Mesenchymal stem cell (in vitro differentiated cells and primary cell): ENCODE data around the gene PTPN21.

Source experiments
- DNase-seq: peaks from one replicate; pipeline ENCODE4 v3.0.0-alpha.2; 2013
- H2AFZ ChIP-seq: one replicate; pipeline ENCODE4 v1.6.1; 2013; ENCODE audit warnings: low read depth, mild to moderate bottlenecking, control low read depth, inconsistent platforms, low read length, moderate library complexity
- H2AK5ac ChIP-seq: 2 replicates; pipeline ENCODE4 v1.6.1; 2013; ENCODE audit warnings: low read length, moderate library complexity, mild to moderate bottlenecking, inconsistent platforms; ENCODE audit not compliant: severe bottlenecking
- H2BK120ac ChIP-seq: one replicate; pipeline ENCODE4 v1.6.1; 2013; ENCODE audit warnings: low read depth, mild to moderate bottlenecking, inconsistent platforms, low read length, moderate library complexity
- H2BK12ac ChIP-seq, 2 experiments: one replicate each; pipeline ENCODE4 v1.6.1; 2013; ENCODE audit warnings: inconsistent platforms in 2 of 2, low read length in 2 of 2, mild to moderate bottlenecking in 2 of 2, moderate library complexity in 2 of 2, control low read depth in 1 of 2
- H2BK15ac ChIP-seq: one replicate; pipeline ENCODE4 v1.6.1; 2013; ENCODE audit warnings: mild to moderate bottlenecking, low read depth, inconsistent platforms; ENCODE audit not compliant: poor library complexity, severe bottlenecking
- H2BK5ac ChIP-seq: 2 replicates; pipeline ENCODE4 v1.6.1; 2013; ENCODE audit warnings: low read depth, mild to moderate bottlenecking, low read length, control low read depth, inconsistent platforms; ENCODE audit not compliant: poor library complexity, severe bottlenecking
- H3K14ac ChIP-seq, 2 experiments: one replicate each; pipeline ENCODE4 v1.6.1; 2013; ENCODE audit warnings: inconsistent platforms in 2 of 2, low read length in 2 of 2, control low read depth in 1 of 2, mild to moderate bottlenecking in 1 of 2, moderate library complexity in 1 of 2
- H3K18ac ChIP-seq, 2 experiments: one replicate each; pipeline ENCODE4 v1.6.1; 2013; ENCODE audit warnings: inconsistent platforms in 2 of 2, low read length in 2 of 2, control low read depth in 1 of 2, low read depth in 1 of 2, mild to moderate bottlenecking in 1 of 2
- H3K23ac ChIP-seq, 2 experiments: one replicate each; pipeline ENCODE4 v1.6.1; 2013; ENCODE audit warnings: inconsistent platforms in 2 of 2, low read length in 2 of 2, mild to moderate bottlenecking in 2 of 2, moderate library complexity in 2 of 2, control low read depth in 1 of 2
- H3K27ac ChIP-seq: 2 replicates; pipeline ENCODE4 v1.5.1; 2013; ENCODE audit warnings: mild to moderate bottlenecking, moderate library complexity, low read length, control low read depth, inconsistent platforms; ENCODE audit not compliant: poor library complexity, severe bottlenecking
- H3K27me3 ChIP-seq, 2 experiments: 2 replicates each; pipeline versions ENCODE4 v1.6.1 to v1.7.0; 2013; ENCODE audit warnings: low read length in 2 of 2, mild to moderate bottlenecking in 2 of 2, moderate library complexity in 2 of 2, control low read depth in 1 of 2, inconsistent platforms in 1 of 2; ENCODE audit not compliant: control insufficient read depth in 1 of 2, insufficient read depth in 1 of 2
- H3K36me3 ChIP-seq, 2 experiments: 2 replicates each; pipeline versions ENCODE4 v1.6.1 to v1.7.0; 2013; ENCODE audit warnings: low read length in 2 of 2, control low read depth in 1 of 2, inconsistent platforms in 1 of 2, low read depth in 1 of 2, mild to moderate bottlenecking in 1 of 2; ENCODE audit not compliant: insufficient read depth in 2 of 2, control insufficient read depth in 1 of 2
- H3K4ac ChIP-seq, 2 experiments: one replicate each; pipeline ENCODE4 v1.6.1; 2013; ENCODE audit warnings: inconsistent platforms in 2 of 2, low read length in 2 of 2, mild to moderate bottlenecking in 2 of 2, moderate library complexity in 2 of 2, control low read depth in 1 of 2, low read depth in 1 of 2
- H3K4me1 ChIP-seq: 2 replicates; pipeline ENCODE4 v1.6.1; 2013; ENCODE audit warnings: low read depth, low read length, control low read depth; ENCODE audit not compliant: control insufficient read depth, insufficient read depth
- H3K4me2 ChIP-seq: 2 replicates; pipeline ENCODE4 v1.6.1; 2013; ENCODE audit warnings: low read length, mild to moderate bottlenecking, inconsistent platforms; ENCODE audit not compliant: poor library complexity, severe bottlenecking
- H3K4me3 ChIP-seq, 2 experiments: 2 replicates each; pipeline versions ENCODE4 v1.5.1 to v1.7.0; 2013; ENCODE audit warnings: low read length in 2 of 2, mild to moderate bottlenecking in 2 of 2, control low read depth in 1 of 2, low read depth in 1 of 2; ENCODE audit not compliant: insufficient read depth in 1 of 2
- H3K79me1 ChIP-seq: replicated peaks from 2 replicates; pipeline ENCODE4 v1.6.1; 2013; ENCODE audit warnings: mild to moderate bottlenecking, control low read depth, low read length, inconsistent platforms; ENCODE audit not compliant: poor library complexity, severe bottlenecking
- H3K9ac ChIP-seq: 2 replicates; pipeline ENCODE4 v1.7.0; 2013; ENCODE audit warnings: mild to moderate bottlenecking, low read length, moderate library complexity
- H3K9me3 ChIP-seq: 2 replicates; pipeline ENCODE4 v1.7.0; 2013; ENCODE audit warnings: mild to moderate bottlenecking, low read length; ENCODE audit not compliant: control insufficient read depth
- H4K8ac ChIP-seq: one replicate; pipeline ENCODE4 v1.6.1; 2013; ENCODE audit warnings: inconsistent platforms, mild to moderate bottlenecking, low read length, moderate library complexity
- H4K91ac ChIP-seq: one replicate; pipeline ENCODE4 v1.6.1; 2013; ENCODE audit warnings: mild to moderate bottlenecking, low read length, inconsistent platforms
- WGBS: methylation state at CpG from one replicate; pipeline ENCODE4 v1.1.7; 2013; ENCODE audit warnings: mixed read lengths; 5-methylcytosine and 5-hydroxymethylcytosine counted together

Gene PTPN21

GRCh38 chr14:88476214-88476774 lies 78.5 kb downstream of the PTPN21 start:
- H4K8ac ChIP-seq, result no peak overlapping the region
- no peak overlapping the region for H3K23ac ChIP-seq
- H3K27ac ChIP-seq, result no peak overlapping the region
- H3K18ac ChIP-seq, result no peak overlapping the region
- H3K4me2 ChIP-seq, result no peak overlapping the region
- no peak overlapping the region for H3K9ac ChIP-seq
- H2BK15ac ChIP-seq, result no peak overlapping the region
- peaks cover 33 to 73% of the 10 kb centered on the region in 2 experiments for H3K36me3 ChIP-seq
- H2BK5ac ChIP-seq, result no peak overlapping the region
- no peak overlapping the region for H2AFZ ChIP-seq
- H4K91ac ChIP-seq, result no peak overlapping the region
- H3K9me3 ChIP-seq, result no peaks in the 10 kb centered on the region
- WGBS, result 89% methylated on average over 7 of the region's 7 CpGs
- no peak overlapping the region for H2BK12ac ChIP-seq
- DNase-seq, result no peak
- no peaks in the 10 kb centered on the region for H3K27me3 ChIP-seq
- H3K14ac ChIP-seq, result no peak overlapping the region
- no peak overlapping the region for H3K4ac ChIP-seq
- no peak overlapping the region for H3K4me3 ChIP-seq
- H3K4me1 ChIP-seq, result peaks cover 5% of the 10 kb centered on the region
- H2AK5ac ChIP-seq, result no peak overlapping the region
- H2BK120ac ChIP-seq, result no peak overlapping the region
- H3K79me1 ChIP-seq, result peaks cover 34% of the 10 kb centered on the region

GRCh38 chr14:88473791-88474190 lies 81.0 kb downstream of the PTPN21 start:
- Histone ChIP-seq H2BK15ac (no peak overlapping the region), H3K79me1 (peaks cover 28% of the 10 kb centered on the region), H3K27ac (no peak overlapping the region), H2BK120ac (no peak overlapping the region), H3K23ac (no peak overlapping the region), H3K4me1 (peaks cover 2% of the 10 kb centered on the region), H3K4me2 (no peak overlapping the region), H3K27me3 (no peaks in the 10 kb centered on the region), H4K91ac (no peak overlapping the region), H3K18ac (no peak overlapping the region), H2AFZ (no peak overlapping the region), H2BK12ac (no peak overlapping the region), H2BK5ac (no peak overlapping the region), H4K8ac (no peak overlapping the region), H3K14ac (no peak overlapping the region), H3K4ac (no peak overlapping the region), H3K4me3 (no peak overlapping the region), H3K9me3 (no peaks in the 10 kb centered on the region), H3K36me3 (peaks cover 21 to 69% of the 10 kb centered on the region in 2 experiments), H3K9ac (no peak overlapping the region), H2AK5ac (no peak overlapping the region)
- DNase-seq, result no peak
- WGBS, result no CpG with 5 or more reads among the region's 1 CpG

GRCh38 chr14:88470542-88471440 lies 84.0 kb downstream of the PTPN21 start:
- Histone ChIP-seq H3K4me3 (no peak overlapping the region), H3K4me1 (peaks cover 4% of the 10 kb centered on the region), H3K9me3 (no peaks in the 10 kb centered on the region), H2BK5ac (no peak overlapping the region), H2BK15ac (no peak overlapping the region), H2AK5ac (no peak overlapping the region), H3K27me3 (no peaks in the 10 kb centered on the region), H4K8ac (peak overlapping the region; percentile 46), H2AFZ (no peak overlapping the region), H2BK120ac (no peak overlapping the region), H4K91ac (no peak overlapping the region), H3K9ac (no peak overlapping the region), H3K14ac (peak overlapping the region in 1 of 2 experiments; percentile 49), H3K27ac (no peak overlapping the region), H3K4me2 (no peak overlapping the region), H3K79me1 (peaks cover 26% of the 10 kb centered on the region), H3K23ac (no peak overlapping the region), H3K18ac (no peak overlapping the region), H3K4ac (no peak overlapping the region), H3K36me3 (peaks cover 20 to 72% of the 10 kb centered on the region in 2 experiments), H2BK12ac (peak overlapping the region in 1 of 2 experiments; percentile 42)
- 96% methylated on average over 6 of the region's 7 CpGs for WGBS
- no peak for DNase-seq

- Histone ChIP-seq H2BK15ac (no peak overlapping the region), H3K4me2 (no peak overlapping the region), H3K23ac (no peak overlapping the region), H2BK5ac (no peak overlapping the region), H4K91ac (no peak overlapping the region), H2AK5ac (no peak overlapping the region), H3K4ac (no peak overlapping the region), H3K27me3 (no peaks in the 10 kb centered on the region), H3K79me1 (peaks cover 16% of the 10 kb centered on the region), H2BK120ac (no peak overlapping the region), H3K9me3 (no peaks in the 10 kb centered on the region), H4K8ac (no peak overlapping the region), H2BK12ac (no peak overlapping the region), H3K18ac (no peak overlapping the region), H3K9ac (no peak overlapping the region), H3K27ac (no peak overlapping the region), H3K4me3 (no peak overlapping the region), H2AFZ (no peak overlapping the region), H3K14ac (no peak overlapping the region), H3K36me3 (peaks cover 27 to 73% of the 10 kb centered on the region in 2 experiments), H3K4me1 (peaks cover 4% of the 10 kb centered on the region)
- 25% methylated on average over 1 of the region's 1 CpG for WGBS
- DNase-seq, result peak; percentile 61
Measured at GRCh38 chr14:88468406-88468805, 86.4 kb downstream of the PTPN21 start.
